Stimulated activated CD4-positive, alpha-beta T cell treated with anti-CD3 and anti-CD28 coated beads, Interleukin-4, amount 100 ng/mL, for 1 hour (primary cell): ENCODE results near the gene CRYGB.
"Not testable (repeated sequence)": the region's sequence is repeated elsewhere in the genome, so short reads cannot be mapped to it uniquely, and the experiment has no call there.

ENCODE experiments used
- DNase-seq: peaks from one replicate; pipeline ENCODE4 v3.0.0-alpha.2; 2020

The CRYGB gene

DNA sequence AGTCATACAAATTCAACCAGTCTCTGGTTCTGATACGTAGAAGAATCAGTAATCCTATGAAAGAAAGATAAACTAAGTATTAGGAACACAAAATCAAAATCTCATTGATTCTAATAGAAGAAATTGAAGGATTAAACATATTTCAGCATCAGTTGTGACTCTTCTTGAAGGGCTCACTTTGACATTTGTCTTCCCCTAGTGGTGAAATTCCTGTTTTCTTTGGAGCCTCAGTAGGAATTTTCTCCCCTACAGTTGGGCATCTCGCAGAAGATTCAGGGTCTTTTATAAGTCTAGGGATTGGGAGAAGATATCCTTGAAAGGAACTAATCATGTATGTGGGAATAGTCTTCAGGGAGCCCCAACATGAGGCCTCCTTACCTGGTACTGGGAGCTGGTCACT lies 2.8 kb upstream of the CRYGB start:
- DNase-seq: no peak

DNA sequence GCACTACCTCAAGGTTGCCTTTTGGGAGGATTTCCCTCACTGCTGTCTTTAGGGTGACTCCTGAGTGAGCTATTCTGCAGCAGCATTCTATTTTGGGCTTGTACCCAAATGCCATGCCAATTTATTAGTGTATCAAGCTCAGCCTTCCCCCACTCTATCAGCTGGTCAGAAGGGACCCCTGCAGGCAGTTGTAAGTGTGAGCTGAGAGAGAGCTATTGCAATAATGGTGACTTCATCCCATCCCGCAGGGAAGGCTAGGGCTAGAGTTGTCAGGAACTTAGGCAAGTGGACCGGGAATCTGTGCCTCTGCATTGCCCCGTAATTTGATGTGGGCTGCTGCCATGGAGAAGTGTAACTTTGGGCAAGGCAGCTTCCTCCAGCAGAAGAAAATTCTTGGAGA lies 1.8 kb upstream of the CRYGB start:
- no peak for DNase-seq

DNA sequence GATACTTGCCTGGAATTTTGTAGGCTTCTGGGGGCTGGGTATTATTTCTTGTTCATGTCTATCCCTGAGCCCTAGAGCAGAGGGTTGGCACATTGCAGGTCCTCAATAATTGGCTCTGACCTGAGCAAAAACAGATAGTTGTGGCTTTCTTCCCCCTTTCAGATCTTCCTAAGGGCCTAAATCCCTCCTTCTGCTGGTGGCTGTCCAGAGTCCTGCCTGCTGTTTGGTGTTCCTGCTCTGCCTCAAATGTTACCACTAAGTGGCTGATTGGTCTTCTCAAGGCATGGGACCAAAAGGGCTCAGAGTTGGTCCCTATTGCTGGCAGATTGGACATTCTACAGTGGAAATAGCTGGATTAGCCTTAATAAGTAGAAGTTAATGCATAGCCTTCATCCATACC lies 1.1 kb upstream of the CRYGB start:
- DNase-seq: no peak

DNA sequence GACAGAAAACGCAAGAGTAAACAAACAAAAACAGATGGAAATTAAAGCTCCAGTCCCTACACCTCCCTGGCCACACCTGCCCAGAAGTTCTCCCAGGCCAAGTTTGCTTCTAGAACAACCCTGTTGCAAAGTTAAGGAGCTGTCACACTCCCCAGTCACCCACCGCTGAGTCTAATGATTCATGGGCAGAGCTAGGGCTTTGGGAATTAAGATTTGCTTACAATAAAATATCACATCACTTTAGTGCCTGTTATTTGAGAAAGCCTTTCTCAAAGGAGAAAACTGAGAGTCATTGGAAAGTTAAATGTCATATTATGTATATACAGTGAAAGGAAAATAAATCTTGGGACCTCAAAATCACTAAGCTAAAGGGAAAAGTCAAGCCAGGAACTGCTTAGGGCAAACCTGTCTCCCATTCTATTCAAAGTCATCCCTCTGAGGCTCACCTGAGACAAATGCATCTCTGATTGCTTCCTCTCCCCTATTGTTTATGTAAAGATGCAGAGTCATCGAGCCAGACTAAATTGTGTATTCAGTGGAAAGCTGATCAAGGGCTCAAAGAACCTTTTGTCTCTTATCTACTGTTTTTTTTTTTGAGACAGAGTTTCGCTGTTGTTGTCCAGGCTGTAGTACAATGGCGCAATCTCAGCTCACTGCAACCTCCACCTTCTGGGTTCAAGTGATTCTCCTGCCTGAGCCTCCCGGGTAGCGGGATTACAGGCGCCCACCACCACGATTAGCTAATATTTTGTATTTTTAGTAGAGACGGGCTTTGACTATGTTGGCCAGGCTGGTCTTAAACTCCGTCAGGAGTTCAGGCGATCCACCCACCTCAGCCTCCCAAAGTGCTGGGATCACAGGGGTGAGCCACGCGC lies 2.8 kb downstream of the CRYGB start:
- DNase-seq: no peak

DNA sequence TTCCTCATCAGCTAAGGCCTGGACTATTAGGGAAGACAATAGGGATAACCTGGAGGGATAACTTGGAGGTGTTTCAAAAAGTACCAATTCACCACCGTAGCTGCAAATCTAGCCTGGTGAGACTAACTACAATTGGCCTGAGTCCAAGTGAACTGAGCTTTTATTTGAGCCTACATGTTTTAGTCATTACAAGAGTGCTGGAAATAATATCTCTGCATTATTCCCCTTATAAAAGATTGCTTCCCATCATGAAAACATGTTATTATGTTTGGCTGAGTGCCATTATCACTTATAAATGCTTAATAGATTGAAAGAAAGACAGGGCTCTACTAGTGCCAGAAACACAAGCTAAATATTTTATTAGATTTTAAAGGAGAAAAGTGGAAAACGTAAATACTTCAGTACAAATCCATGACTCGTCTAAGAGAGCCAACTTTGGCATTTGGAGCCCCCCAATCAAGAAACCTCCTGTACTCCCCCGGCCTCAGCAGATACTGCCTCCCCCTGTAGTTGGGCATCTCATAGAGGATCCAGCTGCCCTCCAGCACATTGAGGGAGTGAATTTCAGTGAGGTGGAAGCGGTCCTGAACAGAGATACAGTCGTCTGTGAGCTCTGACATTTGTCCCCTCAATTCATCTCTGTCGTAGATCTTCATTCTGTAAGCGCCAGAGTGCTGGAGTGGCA lies 3.6 kb downstream of the CRYGB start:
- DNase-seq: no peak

DNA sequence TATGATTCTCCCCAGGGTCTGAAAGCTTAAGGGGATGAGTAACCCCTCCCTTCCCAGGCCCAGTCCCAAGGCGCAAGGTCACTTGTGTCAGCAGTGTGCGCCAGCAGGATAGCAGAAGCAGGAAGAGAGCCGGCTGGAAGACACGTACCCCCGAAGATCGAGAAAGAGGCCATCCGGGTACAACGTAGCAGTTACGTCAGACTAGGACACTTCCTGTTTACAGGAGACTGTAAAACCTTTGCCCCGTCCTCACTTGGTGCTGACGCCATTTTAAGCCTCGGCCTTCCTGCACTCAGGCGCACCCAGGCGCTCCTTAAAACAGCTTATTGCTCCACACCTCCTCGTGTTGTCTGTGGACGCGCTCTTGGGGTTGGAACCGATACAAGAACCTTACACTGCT lies 6.5 kb downstream of the CRYGB start:
- DNase-seq: no peak

DNA sequence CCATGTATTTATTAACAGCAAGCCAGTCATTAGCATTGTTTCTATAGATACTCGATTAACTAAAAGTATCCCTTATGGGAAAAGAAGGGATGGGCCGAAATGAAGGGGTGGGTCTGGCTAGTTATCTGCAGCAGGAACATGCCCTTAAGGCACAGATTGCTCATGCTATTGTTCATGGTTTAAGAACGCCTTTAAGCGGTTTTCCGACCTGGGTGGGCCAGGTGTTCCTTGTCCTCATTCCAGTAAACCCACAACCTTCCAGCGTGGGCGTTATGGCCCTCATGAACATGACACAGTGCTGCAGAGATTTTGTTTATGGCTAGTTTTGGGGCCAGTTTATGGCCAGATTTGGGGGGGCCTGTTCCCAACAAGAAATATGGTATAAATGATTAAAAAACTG lies 7.6 kb downstream of the CRYGB start:
- not testable (repeated sequence) for DNase-seq

DNA sequence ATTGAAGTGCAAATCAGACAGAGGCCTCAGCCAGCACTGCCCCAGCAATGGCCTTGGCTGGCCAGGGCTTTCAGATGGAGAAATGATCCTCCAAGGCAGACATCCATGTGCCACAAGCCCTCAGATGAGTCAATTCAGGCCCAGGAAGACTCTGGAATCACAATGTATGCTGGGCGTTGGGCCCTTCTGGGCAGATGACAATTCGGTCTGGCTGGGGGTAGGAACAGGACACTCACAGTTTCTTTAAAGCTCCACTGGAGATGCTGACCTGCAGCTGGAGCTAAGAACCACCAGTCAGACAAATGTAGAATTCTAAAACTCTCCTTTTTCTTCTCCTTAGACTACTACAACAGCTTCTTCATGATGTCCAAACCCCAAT lies 9.3 kb downstream of the CRYGB start:
- DNase-seq: no peak

DNA sequence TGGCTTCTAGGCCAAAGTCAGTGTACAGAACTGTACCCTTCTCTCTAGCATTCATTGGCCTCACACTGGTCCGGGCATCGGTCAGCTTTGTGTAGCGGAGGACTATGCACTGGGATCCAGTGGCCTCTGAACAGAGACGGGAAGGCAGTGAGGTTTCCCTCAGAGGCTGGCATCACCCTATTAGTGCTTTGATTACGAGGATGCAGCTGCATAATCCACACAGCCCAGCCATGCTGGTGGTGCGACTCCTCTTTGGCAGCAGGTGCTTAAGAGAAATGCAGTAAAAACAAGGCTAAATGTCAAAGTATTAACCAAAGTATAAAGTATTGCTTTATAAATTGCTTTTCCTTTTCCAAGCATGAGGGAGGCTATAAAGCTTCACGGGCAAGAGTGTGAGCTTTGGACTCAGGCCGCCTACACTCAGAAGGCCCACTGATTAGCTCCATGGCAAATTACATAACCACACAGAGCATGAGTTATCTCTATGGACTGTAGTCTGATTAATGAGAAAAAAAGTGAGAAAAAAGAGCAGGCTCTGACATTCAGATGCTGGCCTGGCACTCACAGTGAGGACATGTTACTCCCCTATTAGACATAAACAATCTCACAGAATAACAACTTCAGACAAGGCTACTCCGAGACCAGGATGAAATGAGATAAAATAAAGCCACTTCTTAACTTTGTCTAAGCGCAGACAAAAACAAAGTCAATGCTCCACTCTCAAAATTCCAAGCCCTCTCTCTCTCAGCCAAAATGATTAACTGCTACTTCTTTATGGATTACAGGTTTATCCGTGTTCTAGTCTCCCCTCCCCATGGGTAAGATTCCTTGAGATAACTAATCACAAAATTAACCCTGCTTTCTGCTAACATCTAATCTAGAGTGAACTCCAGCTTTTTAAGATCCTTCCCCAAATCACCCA lies 9.9 kb downstream of the CRYGB start:
- no peak for DNase-seq

DNA sequence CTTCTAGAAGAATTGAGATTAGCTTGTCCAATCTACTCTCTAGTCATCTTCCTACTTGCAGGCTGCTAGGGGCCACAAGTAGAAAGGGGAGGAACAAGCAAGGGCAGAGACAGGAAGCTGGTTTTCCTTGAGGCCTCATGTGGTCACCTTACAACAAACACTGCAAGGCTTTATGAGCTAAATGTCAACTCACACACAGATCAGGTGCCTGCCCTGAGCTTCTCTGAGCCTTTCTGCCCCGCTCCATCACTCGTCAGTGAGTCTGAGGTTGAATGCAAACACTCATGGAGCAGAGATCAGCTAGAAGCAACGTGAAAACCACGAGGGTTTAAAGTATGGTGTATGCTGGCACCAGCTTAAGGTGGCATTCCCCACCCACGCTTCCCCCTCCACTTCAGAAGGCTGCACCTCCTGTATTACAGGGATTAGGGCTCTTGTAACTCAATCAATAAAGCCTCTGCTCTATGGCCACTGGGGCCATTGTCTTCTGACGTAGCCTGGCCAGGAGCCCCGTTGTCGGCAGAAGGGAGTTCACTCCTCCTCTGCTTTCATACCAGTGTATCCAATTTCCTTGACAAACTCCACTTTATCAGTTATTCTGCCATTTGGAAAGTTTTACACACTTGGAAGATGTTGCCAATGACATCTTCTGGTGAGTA lies 10.9 kb downstream of the CRYGB start:
- no peak for DNase-seq

DNA sequence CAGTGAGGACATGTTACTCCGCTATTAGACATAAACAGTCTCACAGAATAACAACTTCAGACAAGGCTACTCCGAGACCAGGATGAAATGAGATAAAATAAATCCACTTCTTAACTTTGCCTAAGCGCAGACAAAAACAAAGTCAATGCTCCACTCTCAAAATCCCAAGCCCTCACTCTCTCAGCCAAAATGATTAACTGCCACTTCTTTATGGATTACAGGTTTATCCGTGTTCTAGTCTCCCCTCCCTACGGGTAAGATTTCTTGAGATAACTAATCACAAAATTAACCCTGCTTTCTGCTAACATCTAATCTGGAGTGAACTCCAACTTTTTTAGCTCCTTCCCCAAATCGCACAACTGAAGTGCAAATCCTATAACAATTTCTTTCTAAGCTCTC lies 15.2 kb downstream of the CRYGB start:
- DNase-seq: no peak

DNA sequence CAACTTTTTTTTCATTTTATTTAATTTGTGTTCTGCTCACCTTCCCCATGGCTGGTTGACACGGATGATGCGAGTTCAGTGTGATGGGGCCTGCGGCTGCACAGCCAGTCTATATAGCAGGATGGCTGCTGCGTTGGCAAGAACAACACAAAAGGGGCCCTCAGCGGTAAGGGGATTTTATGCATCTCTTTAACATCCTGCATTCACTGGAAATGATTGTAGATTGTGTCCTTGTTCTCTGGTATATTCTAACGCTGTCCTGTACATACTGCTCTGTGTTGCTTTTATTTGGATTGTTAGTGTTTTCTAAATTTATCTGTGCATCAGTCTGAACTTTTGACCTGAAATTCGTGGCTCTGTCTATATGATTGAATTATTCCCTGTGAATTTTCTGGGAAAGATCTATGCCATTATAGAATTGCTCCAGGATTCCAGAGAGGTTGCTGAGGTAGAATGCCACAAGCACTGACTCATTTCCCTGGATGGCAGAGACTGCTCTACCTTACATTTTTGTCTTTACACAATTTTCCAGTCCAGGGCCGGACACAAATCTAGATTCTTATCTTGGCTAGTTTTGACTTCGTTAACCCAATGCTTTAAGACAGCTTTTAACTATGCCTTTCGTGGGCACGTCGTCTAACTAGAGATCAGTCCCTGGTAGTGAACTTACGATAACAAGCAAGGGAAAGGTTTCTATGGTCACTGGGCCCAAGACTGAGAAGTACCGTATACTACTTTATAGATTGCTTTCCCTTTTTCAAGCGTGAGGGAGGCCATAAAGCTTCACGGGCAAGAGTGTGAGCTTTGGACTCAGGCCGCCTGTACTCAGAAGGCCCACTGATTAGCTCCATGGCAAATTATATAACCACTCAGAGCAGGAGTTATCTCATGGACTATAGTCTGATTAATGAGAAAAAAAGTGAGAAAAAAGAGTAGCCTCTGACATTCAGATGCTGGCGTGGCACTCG lies 15.9 kb downstream of the CRYGB start, which contains the start of gene CRYGC:
CRYGC (minus strand) TSS at position 85 of the 968 bp plus-strand sequence; CDS start at position 49, 36 bp downstream.
- DNase-seq: no peak

DNA sequence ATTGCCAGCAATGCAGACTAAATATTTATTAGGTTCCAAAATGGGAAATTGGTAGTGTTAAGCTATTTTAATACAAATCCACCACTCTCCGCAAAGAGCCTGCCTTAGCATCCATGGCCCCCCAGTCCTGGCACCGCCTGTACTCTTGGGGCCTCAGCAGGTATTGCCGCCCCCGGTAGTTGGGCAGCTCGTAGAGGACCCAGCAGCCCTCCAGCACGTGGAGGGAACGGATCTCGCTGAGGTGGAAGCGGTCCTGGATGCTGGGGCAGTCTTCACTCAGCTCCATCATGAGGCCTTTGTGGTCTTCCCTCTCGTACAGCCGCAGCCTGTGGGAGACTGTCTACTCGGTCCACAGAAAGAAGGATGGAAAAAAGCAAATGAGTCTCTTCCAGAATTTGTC lies 17.8 kb downstream of the CRYGB start:
- no peak for DNase-seq

DNA sequence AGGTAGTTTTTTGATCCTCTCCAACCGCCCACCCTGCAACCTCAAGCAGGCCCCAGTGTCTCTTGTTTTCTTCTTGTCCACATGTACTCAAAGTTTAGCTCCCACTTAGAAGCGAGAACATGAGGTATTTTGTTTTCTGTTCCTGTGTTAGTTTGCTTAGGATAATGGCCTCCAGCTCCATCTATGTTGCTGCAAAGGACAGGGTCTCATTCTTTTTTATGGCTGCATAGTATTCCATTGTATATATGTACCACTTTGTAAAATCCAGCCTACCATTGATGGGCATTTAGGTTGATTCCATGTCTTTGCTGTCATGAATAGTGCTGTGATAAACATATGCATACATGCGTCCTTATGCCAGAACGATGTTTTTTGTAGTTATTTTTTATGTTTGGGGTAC lies 18.9 kb downstream of the CRYGB start:
- no peak for DNase-seq

DNA sequence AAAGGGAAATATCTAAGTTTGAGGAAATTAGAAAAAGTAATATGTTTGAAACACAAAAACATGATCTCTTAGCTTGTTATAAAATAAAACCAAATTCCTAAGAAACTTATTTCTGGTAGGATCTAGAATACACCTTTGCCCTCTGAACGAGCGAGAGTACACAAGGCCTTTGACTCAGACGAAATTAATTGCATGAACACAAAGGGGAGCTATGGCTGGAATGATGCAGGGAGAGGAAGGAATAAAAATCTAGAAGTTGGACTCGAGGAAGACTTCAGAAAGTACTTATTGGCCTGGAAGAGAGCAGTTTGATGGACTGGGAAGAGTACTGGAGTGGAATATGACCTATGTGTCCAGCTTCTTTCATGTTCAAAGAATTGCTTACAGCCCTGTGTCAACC lies 20.7 kb downstream of the CRYGB start:
- DNase-seq: no peak

DNA sequence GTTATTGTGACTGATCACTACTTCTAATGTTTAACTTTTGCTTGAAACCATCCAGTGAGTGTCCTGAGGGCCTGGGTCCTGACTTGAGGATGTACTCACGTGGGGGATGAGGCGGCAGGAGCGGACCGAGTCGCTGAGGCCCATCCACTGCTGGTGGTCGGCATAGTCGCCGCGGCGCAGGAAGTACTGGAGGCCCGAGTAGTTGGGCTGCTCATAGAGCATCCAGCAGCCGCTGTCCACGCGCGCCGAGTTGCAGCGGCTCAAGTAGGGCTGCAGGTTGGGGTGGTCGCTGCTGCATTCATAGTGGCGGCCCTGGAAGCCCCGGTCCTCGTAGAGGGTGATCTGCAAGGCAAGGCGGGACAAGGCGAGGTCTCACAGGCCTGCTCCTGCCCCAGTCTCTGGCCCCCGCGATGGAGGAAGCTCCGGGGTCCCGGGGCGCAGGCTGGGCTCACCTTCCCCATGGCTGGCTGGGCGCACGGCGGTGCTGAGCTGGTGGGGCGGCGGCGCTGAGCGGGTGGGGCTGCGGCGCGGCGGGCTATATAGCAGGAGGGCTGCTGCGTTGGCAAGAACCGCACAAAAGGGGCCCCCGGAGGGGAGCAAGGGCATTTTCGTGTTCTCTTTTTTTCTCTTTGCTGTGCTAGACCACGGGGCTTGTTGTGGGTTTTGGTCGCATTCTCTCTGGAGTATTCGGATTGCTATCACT lies 21.8 kb downstream of the CRYGB start, which contains the start of gene CRYGD:
CRYGD (minus strand) TSS at position 512 of the 703 bp plus-strand sequence; CDS start at position 461, 51 bp downstream.
- DNase-seq: not testable (repeated sequence)

DNA sequence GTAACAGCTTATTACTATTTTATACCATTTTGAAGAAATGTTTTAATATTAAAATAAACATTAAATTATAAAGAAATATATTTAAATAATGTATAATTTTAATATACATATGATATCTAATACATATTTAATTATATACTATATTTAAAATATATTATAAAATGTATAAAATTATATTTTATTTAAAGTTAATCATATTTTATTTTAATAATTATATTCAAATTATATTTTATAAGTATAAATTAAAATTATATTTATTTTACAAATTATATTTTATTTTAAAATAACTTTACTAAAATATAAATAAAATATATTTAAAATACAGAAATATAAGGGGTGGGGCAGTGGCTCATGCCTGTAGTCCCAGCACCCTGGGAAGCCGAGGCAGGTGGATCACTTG lies 23.7 kb downstream of the CRYGB start:
- no peak for DNase-seq

DNA sequence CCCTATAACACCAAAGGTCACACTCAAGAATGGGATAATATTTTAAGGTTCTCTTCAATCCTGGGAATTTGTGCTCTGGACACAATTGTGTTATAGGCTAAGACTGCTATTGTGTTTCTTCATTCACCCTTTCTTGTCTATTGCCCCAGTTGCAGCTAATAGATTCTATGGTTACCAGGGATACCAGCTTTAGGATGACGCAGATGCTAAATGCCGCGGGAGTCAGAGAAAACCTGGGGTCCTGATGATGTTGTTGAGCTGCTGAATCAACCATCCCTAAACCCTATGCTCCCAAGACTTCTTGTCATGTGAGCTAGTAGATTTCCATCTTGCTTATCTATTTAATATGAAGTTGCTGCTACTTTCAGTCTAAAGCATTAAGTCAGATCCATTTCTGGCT lies 27.0 kb downstream of the CRYGB start:
- no peak for DNase-seq

DNA sequence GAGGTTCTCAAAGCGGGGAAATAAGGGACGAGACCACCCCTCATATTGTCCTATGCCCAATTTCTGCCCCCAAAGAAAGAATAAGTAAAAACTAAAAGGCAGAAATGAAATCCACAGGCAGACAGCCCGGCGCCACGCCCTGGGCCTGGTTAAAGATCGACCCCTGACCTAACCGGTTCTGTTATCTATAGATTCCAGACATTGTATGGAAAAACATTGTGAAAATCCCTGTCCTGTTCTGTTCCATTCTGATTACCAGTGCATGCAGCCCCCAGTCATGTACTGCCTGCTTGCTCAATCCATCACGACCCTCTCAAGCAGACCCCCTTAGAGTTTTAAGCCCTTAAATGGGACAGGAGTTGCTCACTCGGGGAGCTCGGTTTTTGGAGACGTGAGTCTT lies 28.6 kb downstream of the CRYGB start:
- DNase-seq: not testable (repeated sequence)

DNA sequence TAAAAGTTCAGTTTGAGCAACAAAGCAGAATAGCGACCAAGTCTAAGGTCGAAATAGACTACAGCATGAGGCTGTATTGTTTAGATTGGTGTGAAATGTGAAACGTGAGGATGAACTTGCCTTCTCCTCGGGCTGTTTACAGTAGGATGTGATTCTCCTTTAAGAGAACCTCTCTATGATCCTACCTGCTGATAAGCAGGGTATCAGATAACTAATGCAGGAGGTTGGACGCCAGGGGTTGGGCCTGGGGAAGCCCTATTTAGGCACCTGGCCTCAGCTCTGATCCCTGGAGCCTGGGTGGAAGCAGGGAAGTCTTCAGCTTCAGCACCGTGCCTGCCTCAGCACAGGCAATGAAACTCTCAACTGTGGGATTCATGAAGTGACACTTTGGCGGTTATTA lies 33.0 kb downstream of the CRYGB start:
- DNase-seq: no peak

DNA sequence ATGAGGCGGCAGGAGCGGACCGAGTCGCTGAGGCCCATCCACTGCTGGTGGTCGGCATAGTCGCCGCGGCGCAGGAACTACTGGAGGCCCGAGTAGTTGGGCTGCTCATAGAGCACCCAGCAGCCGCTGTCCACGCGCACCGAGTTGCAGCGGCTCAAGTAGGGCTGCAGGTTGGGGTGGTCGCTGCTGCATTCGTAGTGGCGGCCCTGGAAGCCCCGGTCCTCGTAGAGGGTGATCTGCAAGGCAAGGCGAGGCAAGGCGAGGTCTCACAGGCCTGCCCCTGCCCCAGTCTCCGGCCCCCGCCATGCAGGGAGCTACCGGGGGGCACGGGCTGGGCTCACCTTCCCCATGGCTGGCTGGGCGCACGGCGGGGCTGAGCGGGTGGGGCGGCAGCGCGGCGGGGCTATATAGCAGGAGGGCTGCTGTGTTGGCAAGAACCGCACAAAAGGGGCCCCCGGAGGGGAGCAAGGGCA lies 33.6 kb downstream of the CRYGB start:
- DNase-seq: not testable (repeated sequence)
